ENCODE measurements around the gene YY1AP1. TPM values are rescaled to one million over a fixed set of nuclear protein-coding genes. Genes with fewer than 3 reads are reported as not detected.

The YY1AP1 gene
- total and polyA plus RNA-seq, 9 donors = 43.4 to 156 (median 106) TPM

DNA sequence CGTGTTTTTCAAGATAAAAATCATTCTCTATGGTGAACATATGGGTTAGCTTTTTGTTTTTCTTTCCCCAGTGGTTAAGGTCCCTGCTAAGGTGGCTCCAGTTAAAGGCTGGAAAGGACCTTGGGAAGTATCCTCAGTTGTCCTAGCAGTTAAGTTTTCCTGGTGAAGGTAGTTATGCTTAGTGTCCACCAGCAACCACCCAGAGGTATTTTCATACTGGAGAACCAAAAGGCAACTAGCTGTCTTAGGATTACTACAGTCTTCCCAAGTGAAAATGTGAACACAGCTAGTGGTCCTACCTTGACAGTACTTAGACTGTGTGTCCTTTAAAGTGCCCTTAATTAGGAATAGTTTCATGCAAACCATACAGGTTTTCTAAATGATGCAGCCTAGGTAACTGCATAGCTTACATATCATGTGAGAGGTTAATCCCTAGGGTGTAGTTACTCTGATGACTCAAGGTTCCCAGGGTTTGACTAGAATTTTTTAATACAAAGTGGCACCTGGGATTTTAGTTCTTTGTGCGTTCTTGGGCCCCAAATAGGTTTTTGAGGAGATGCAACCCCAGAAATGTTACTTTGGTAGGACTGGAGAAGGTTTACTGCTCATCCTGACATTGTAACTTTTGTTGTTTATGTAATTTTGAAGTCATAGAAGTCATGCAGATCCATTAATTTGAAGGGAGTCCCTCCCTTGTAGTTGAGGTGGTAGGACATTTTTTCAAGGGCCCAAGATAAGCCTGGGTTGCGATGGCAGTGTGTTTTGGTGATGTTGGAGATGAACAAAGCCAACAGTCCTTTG lies 36.5 kb downstream of the YY1AP1 start:
- H3K36me3 ChIP-seq = no peaks in the 10 kb centered on the region
- H3K27me3 ChIP-seq = no peaks in the 10 kb centered on the region
- TF ChIP-seq EP300 (IDR thresholded peaks at IDR 0.05) = no peak
- no peak for TF ChIP-seq POLR2A (IDR thresholded peaks at IDR 0.05)
- TF ChIP-seq, protein P1, sequence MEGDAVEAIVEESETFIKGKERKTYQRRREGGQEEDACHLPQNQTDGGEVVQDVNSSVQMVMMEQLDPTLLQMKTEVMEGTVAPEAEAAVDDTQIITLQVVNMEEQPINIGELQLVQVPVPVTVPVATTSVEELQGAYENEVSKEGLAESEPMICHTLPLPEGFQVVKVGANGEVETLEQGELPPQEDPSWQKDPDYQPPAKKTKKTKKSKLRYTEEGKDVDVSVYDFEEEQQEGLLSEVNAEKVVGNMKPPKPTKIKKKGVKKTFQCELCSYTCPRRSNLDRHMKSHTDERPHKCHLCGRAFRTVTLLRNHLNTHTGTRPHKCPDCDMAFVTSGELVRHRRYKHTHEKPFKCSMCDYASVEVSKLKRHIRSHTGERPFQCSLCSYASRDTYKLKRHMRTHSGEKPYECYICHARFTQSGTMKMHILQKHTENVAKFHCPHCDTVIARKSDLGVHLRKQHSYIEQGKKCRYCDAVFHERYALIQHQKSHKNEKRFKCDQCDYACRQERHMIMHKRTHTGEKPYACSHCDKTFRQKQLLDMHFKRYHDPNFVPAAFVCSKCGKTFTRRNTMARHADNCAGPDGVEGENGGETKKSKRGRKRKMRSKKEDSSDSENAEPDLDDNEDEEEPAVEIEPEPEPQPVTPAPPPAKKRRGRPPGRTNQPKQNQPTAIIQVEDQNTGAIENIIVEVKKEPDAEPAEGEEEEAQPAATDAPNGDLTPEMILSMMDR (IDR thresholded peaks at IDR 0.05) = no peak
- DNase-seq = no peak
- no peaks in the 10 kb centered on the region for H3K9me3 ChIP-seq
- intact Hi-C loops (cut with DNase I) = no loop called here
- no peaks in the 10 kb centered on the region for H3K4me1 ChIP-seq (ENCODE audit: insufficient read depth)
- H3K4me3 ChIP-seq = no peak overlapping the region
- no peak overlapping the region for H3K27ac ChIP-seq
- 72 to 76% (median 73%) methylated on average over 3 of the region's 3 CpGs for whole genome bisulfite sequencing, 3 donors

DNA sequence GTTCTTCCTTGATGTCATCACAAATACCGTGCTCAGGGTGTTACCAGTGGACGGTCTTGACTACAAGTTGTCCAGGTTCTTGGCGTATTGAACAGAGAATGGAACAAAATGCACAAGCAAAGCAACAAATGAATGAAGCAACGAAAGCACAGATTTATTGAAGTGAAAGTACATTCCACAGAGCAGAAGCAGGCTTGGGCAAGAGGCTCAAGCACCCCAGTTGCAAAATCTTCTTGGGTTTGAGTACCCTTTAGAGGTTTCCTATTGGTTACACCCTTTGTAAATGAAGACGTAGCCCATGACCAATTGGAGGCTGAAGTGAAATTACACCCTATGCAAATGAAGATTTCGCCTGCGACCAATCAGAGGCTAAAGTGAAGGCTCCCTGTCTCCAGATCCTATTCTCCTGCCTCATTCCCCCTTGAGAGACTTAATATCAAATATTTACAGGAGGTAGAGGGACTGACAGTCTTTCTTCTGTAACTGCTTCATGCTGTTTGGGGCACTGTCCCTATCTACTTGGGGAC lies 38.3 kb downstream of the YY1AP1 start:
- Histone ChIP-seq H3K27me3 (no peaks in the 10 kb centered on the region), H3K36me3 (no peaks in the 10 kb centered on the region), H3K27ac (no peak overlapping the region), H3K4me3 (no peak overlapping the region), H3K4me1 (ENCODE audit: insufficient read depth) (no peaks in the 10 kb centered on the region), H3K9me3 (no peaks in the 10 kb centered on the region)
- 88 to 93% (median 92%) methylated on average over 7 of the region's 7 CpGs for WGBS, 3 donors
- TF ChIP-seq POLR2A (IDR thresholded peaks at IDR 0.05) = no peak
- no peak for TF ChIP-seq EP300 (IDR thresholded peaks at IDR 0.05)
- TF ChIP-seq, protein P1 (IDR thresholded peaks at IDR 0.05) = no peak
- DNase-seq = no peak
- intact Hi-C loops (cut with DNase I) = no loop called here

DNA sequence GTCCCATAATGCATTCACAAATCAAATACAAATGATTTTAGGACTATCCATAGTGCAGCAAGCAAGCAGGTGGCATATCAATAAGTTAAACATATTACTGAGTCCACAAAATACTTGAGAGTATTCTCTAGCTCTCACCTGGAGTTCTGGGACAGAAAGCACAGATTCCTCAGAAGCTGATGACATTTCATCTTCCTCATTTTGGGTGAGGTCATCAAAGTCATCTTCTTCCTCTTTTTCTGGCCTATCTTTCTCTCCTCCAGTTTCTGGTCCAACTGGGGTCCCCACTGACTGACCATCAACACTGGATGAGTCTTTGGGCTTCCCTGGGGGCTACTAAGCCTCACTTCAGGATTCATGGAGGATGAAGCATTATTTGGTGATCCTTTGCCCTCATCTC lies 38.9 kb downstream of the YY1AP1 start:
- Histone ChIP-seq H3K4me3 (no peak overlapping the region), H3K27me3 (no peaks in the 10 kb centered on the region), H3K9me3 (no peaks in the 10 kb centered on the region), H3K36me3 (no peaks in the 10 kb centered on the region), H3K4me1 (ENCODE audit: insufficient read depth) (no peaks in the 10 kb centered on the region), H3K27ac (no peak overlapping the region)
- no peak for TF ChIP-seq POLR2A (IDR thresholded peaks at IDR 0.05)
- no peak for TF ChIP-seq EP300 (IDR thresholded peaks at IDR 0.05)
- TF ChIP-seq, protein P1 (IDR thresholded peaks at IDR 0.05) = no peak
- intact Hi-C loops (cut with DNase I) = no loop called here
- no peak for DNase-seq

DNA sequence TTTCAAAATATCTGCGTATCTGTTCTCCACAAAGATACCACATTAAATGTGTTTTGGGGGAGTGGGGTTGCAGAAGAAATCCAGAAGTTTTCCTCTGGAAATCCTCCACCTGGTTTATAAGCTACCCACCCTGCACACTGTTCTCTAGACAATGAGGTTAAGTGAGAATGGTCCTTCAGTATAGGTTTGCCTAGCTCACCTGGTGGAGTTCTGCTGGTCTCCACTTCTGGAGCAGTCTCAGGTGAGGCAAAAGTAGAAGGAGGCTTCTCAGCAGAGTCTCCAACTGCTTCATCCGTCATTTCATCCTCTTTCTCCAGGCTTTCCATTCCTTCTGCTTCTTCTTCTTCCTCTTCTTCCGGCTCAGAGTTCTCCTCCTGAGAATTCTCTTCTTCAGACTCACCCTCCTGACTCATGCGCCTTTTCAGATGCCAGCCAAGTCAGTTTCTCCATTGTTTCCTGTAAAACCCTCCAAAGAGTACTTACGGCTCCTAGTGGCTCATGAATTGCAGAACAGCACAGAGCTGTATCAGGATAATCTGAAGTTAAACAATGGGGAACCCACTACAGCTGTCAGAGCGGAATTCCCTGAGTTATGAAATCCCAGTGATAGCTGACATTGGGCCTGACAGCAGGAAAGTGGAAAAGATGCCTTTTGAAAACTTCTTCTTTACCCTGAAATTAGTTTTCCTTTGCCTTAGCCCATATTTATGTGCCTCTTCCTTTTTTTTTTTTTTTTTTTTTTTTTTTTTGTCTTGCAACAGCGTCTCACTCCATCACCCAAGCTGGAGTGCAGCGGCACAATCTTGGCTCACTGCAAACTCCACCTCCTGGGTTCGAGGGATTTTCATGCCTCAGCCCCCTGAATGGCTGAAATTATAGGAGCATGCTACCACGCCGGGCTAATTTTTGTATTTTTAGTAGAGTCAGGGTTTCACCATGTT lies 40.1 kb downstream of the YY1AP1 start:
- Histone ChIP-seq H3K27me3 (no peaks in the 10 kb centered on the region), H3K27ac (no peak overlapping the region), H3K9me3 (no peaks in the 10 kb centered on the region), H3K4me1 (ENCODE audit: insufficient read depth) (no peaks in the 10 kb centered on the region), H3K36me3 (no peaks in the 10 kb centered on the region), H3K4me3 (no peak overlapping the region)
- WGBS, 3 donors = 60 to 67% (median 60%) methylated on average over 11 of the region's 11 CpGs
- no peak for DNase-seq
- TF ChIP-seq, protein P1 (IDR thresholded peaks at IDR 0.05) = no peak
- TF ChIP-seq POLR2A (IDR thresholded peaks at IDR 0.05) (no peak), EP300 (IDR thresholded peaks at IDR 0.05) (no peak)
- intact Hi-C loops (cut with DNase I) = no loop called here
